K562 (cell line): ENCODE measurements around the gene MGST1. TPM values are rescaled to one million over a fixed set of nuclear protein-coding genes. Genes with fewer than 3 reads are reported as not detected.

Source experiments
- ATAC-seq: fragments of 200-7000 bp; cut with Tn5 transposase; 3 replicates; pipeline ENCODE4 v1.9.1; 2020; ENCODE audit warnings: moderate library complexity
- BruUV-seq: library from RNA; stranded (reverse); fragments of 400-500 nt; replicated peaks from 2 replicates; lab custom pipeline; 2021; lab: Mats Ljungman, UMichigan
- CTCF ChIA-PET: fragments of 300-600 bp; formaldehyde crosslinking; extraction: SDS; loops from one replicate; lab custom pipeline; 2021; ENCODE audit warnings: low intra/inter-chr PET ratio; lab: Yijun Ruan, JAX
- POLR2A ChIA-PET: fragments of 300-600, 350-650 bp; sonication (Branson Sonifier 250); formaldehyde crosslinking; extraction: SDS; loops from one replicate; lab custom pipeline; 2021; ENCODE audit warnings: antibody characterized with exemption, inconsistent platforms; lab: Yijun Ruan, JAX
- DNase-seq, 4 experiments: peaks; one replicate each; pipeline versions ENCODE4 v3.0.0 to v3.0.0-alpha.2; 2011 to 2018; ENCODE audit warnings: low spot score in 3 of 4, mixed read lengths in 3 of 4; ENCODE audit errors: extremely low read depth in 1 of 4
- FAIRE-seq: peaks from 2 replicates; lab custom pipeline; 2011; peaks lifted over from hg19 to GRCh38; lab: Jason Lieb, UNC
- H2AFZ ChIP-seq: 2 replicates; pipeline ENCODE4 v1.6.0; 2011; ENCODE audit warnings: low read depth, low read length, control low read depth, inconsistent platforms
- H3K27ac ChIP-seq: fragments of 200-600 bp; 3 replicates; pipeline ENCODE4 v1.8.0; 2011; ENCODE audit warnings: low read depth, mild to moderate bottlenecking, control low read depth, inconsistent platforms, low read length, moderate library complexity, mixed read lengths; ENCODE audit errors: extremely low read depth
- H3K27me3 ChIP-seq, 2 experiments: fragments of 300-600 bp in 1 of 2; 2 replicates in 1 of 2; 3 replicates in 1 of 2; pipeline versions ENCODE4 v1.6.0 to v1.8.0; 2011; ENCODE audit warnings: inconsistent platforms in 2 of 2, low read length in 2 of 2, mild to moderate bottlenecking in 1 of 2, mixed read lengths in 1 of 2, moderate library complexity in 1 of 2; ENCODE audit not compliant: control insufficient read depth in 2 of 2, insufficient read depth in 2 of 2
- H3K36me3 ChIP-seq: fragments of 300-600 bp; 3 replicates; pipeline ENCODE4 v1.8.0; 2011; ENCODE audit warnings: mild to moderate bottlenecking, low read length, inconsistent platforms; ENCODE audit not compliant: control insufficient read depth, insufficient read depth
- H3K4me1 ChIP-seq, 2 experiments: fragments of 200-600 bp in 1 of 2; replicated peaks in 1 of 2; 2 replicates in 1 of 2; 3 replicates in 1 of 2; pipeline versions ENCODE4 v1.5.1 to v1.8.0; 2011; ENCODE audit warnings: inconsistent platforms in 2 of 2, low read length in 2 of 2, mild to moderate bottlenecking in 1 of 2, mixed read lengths in 1 of 2, moderate library complexity in 1 of 2; ENCODE audit not compliant: control insufficient read depth in 2 of 2, insufficient read depth in 2 of 2
- H3K4me2 ChIP-seq: 2 replicates; pipeline ENCODE4 v1.6.1; 2011; ENCODE audit warnings: low read length, control low read depth, inconsistent platforms, mixed read lengths; ENCODE audit not compliant: insufficient read depth
- H3K4me3 ChIP-seq: fragments of 200-600 bp; sonication (generic), shearing (Covaris generic); 2 replicates; pipeline ENCODE4 v1.5.1; 2016; ENCODE audit warnings: control low read depth, inconsistent platforms
- H3K79me2 ChIP-seq: fragments of 200-600 bp; 3 replicates; pipeline ENCODE4 v1.8.0; 2011; ENCODE audit warnings: low read length, inconsistent platforms; ENCODE audit not compliant: control insufficient read depth, insufficient read depth
- H3K9ac ChIP-seq, 2 experiments: 2 replicates each; pipeline versions ENCODE4 v1.6.0 to v1.6.1; 2011; ENCODE audit warnings: low read depth in 2 of 2, low read length in 2 of 2, control low read depth in 1 of 2, inconsistent platforms in 1 of 2, mild to moderate bottlenecking in 1 of 2, mixed read lengths in 1 of 2; ENCODE audit not compliant: insufficient read depth in 1 of 2
- H3K9me1 ChIP-seq: one replicate; pipeline ENCODE4 v1.6.0; 2011; ENCODE audit warnings: inconsistent platforms, mild to moderate bottlenecking, low read length, moderate library complexity; ENCODE audit not compliant: control insufficient read depth, insufficient read depth
- H3K9me3 ChIP-seq: replicated peaks from 2 replicates; pipeline ENCODE4 v1.5.1; 2011; ENCODE audit warnings: low read depth, low read length, inconsistent platforms; ENCODE audit not compliant: control insufficient read depth, insufficient read depth
- H4K20me1 ChIP-seq: replicated peaks from 2 replicates; pipeline ENCODE4 v1.6.1; 2011; ENCODE audit warnings: low read length, inconsistent platforms, mixed read lengths; ENCODE audit not compliant: control insufficient read depth, insufficient read depth
- DPF2 ChIP-seq: fragments of 450-650 bp; IDR thresholded peaks from 2 replicates; pipeline ENCODE4 v1.6.1; 2016
- FIP1L1 ChIP-seq: fragments of 200-400 bp; formaldehyde crosslinking; IDR thresholded peaks from 2 replicates; pipeline ENCODE4 v1.6.1; 2018; ENCODE audit warnings: mild to moderate bottlenecking, low read depth, low read length; ENCODE audit not compliant: poor library complexity, severe bottlenecking
- GATAD2B ChIP-seq: fragments of 450-650 bp; IDR thresholded peaks from 2 replicates; pipeline ENCODE4 v1.6.1; 2017; ENCODE audit warnings: mild to moderate bottlenecking, borderline replicate concordance
- NELFE ChIP-seq: IDR thresholded peaks from 2 replicates; pipeline ENCODE4 v1.6.1; 2011; ENCODE audit warnings: mild to moderate bottlenecking; ENCODE audit not compliant: insufficient read depth, insufficient read length
- NEUROD1 ChIP-seq: fragments of 150-350 bp; IDR thresholded peaks from 2 replicates; pipeline ENCODE4 v1.6.1; 2014; ENCODE audit warnings: borderline replicate concordance, low read length, low read depth; ENCODE audit not compliant: partially characterized antibody
- NR2F6 ChIP-seq: fragments of 450-650 bp; formaldehyde crosslinking; IDR thresholded peaks from 2 replicates; pipeline ENCODE4 v1.4.0; 2020; ENCODE audit warnings: mild to moderate bottlenecking
- POLR2AphosphoS5 ChIP-seq: IDR thresholded peaks from 2 replicates; pipeline ENCODE4 v1.6.1; 2011; ENCODE audit warnings: mild to moderate bottlenecking, low read depth, low read length, moderate library complexity; ENCODE audit not compliant: control insufficient read depth, insufficient read depth
- RAD21 ChIP-seq, 2 experiments: fragments of 250-450 bp in 1 of 2; fragments of 450-650 bp in 1 of 2; sonication (Bioruptor Pico) in 1 of 2; formaldehyde crosslinking in 1 of 2; IDR thresholded peaks in 1 of 2; conservative IDR thresholded peaks in 1 of 2; 2 replicates each; pipeline versions ENCODE4 v1.4.0 to v1.8.0; 2020 to 2022; ENCODE audit warnings: mild to moderate bottlenecking in 2 of 2, moderate library complexity in 1 of 2
- SLC30A9 ChIP-seq: fragments of 250-450 bp; sonication (Bioruptor Pico); IDR thresholded peaks from 2 replicates; pipeline ENCODE4 v1.8.0; 2022; ENCODE audit warnings: mild to moderate bottlenecking, moderate library complexity
- SREBF1 ChIP-seq: fragments of 150-350 bp; IDR thresholded peaks from 2 replicates; pipeline ENCODE4 v1.6.1; 2014; ENCODE audit warnings: antibody characterized with exemption, low read depth, low read length, borderline replicate concordance
- WGBS: fragments of 100-300 bp; shearing (Covaris generic); methylation state at CpG from one replicate; pipeline ENCODE4 v1.1.6; 2016; ENCODE audit warnings: low coverage, mixed read lengths; ENCODE audit not compliant: insufficient coverage; ENCODE audit errors: missing lambda C conversion rate; 5-methylcytosine and 5-hydroxymethylcytosine counted together
- in situ Hi-C: fragments of 300-500 bp; cut with MboI; formaldehyde crosslinking; loops from 4 replicates; pipeline ENCODE4 v1.15.0; 2018; ENCODE audit warnings: inconsistent platforms, mixed read lengths
- intact Hi-C: fragments of 100-400 bp; cut with micrococcal nuclease; formaldehyde crosslinking; loops from 2 replicates; pipeline ENCODE4 v1.14.2; 2022
- polyA plus RNA-seq, 8 experiments: library from polyadenylated mRNA; depleted of rRNA in 4 of 8; stranded (reverse) in 5 of 8; unstranded in 3 of 8; fragments of >200 nt; fragmentation: Nextera tagmentation in 2 of 8; fragmentation: Illumina TruSeq in 1 of 8; extraction: Ambion mirVana in 2 of 8; extraction: Trizol in 1 of 8; gene quantifications; 2 replicates each; pipeline versions ENCODE4 v1.2.1 to v1.2.3, GENCODE V29; 2011 to 2014; ENCODE audit warnings: inconsistent platforms in 1 of 8, missing spikeins in 1 of 8
- total RNA-seq, 7 experiments: library from RNA; depleted of rRNA in 6 of 7; stranded (reverse); fragments of >200 nt in 6 of 7; fragmentation: Illumina TruSeq in 2 of 7; extraction: Trizol in 2 of 7; gene quantifications; 2 replicates each; pipeline versions ENCODE4 v1.2.1 to v1.2.3, GENCODE V29; 2011 to 2021; ENCODE audit warnings: low replicate concordance in 1 of 7
- TF ChIP-seq, protein P1 (sequence below): IDR thresholded peaks from 3 replicates; pipeline ENCODE4 v1.6.1; 2011; ENCODE audit warnings: borderline replicate concordance, mild to moderate bottlenecking, moderate library complexity; ENCODE audit not compliant: insufficient read length; ENCODE audit errors: extremely low read depth
- TF ChIP-seq, protein P2 (sequence below): fragments of 250-450 bp; sonication (Bioruptor Pico); IDR thresholded peaks from 2 replicates; pipeline ENCODE4 v1.4.0; 2020; ENCODE audit warnings: mild to moderate bottlenecking, moderate library complexity

Gene MGST1
- total and polyA plus RNA-seq, 9 of the 15 experiments (the other 6 are each of a cell fraction or from before 2014, with no cell fraction given), result 12.1 to 190 (median 73.3) TPM

DNA sequence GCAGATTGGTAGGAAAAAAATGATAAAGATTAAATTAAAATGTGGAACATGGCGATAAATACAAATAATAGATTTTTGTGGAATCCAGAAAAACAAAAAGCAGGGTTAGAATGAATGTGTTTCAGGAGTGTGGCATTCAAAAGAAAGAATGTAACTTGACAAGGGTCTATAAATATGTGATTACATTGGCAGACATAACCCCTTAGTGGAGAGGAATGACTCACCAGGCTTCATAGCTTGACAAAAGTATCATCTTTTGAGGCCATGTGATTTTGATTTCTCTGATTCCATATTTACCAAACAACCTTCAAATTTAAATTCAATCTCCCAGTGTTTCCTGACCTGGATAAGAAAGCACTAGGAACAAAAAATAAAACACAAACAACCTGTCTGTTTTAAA, 24.4 kb upstream of the MGST1 start:
- H3K9me3 ChIP-seq, result no peaks in the 10 kb centered on the region
- CTCF ChIA-PET, result no interaction called here
- ATAC-seq (no peak), FAIRE-seq (no peak), DNase-seq (no peak)
- H2AFZ ChIP-seq, result no peak overlapping the region
- H3K4me1 ChIP-seq, result no peaks in the 10 kb centered on the region
- H4K20me1 ChIP-seq, result no peaks in the 10 kb centered on the region
- H3K9ac ChIP-seq, result no peak overlapping the region
- H3K4me3 ChIP-seq, result no peak overlapping the region
- in situ Hi-C loops, result no loop called here
- intact Hi-C loops, result no loop called here
- H3K36me3 ChIP-seq, result no peaks in the 10 kb centered on the region
- H3K27me3 ChIP-seq, result no peaks in the 10 kb centered on the region
- H3K27ac ChIP-seq, result no peak overlapping the region
- no TSS peak for BruUV-seq
- TF ChIP-seq SLC30A9 (CRISPR knock-in tag) (no peak), SREBF1 (no peak)
- no peak overlapping the region for H3K4me2 ChIP-seq
- no peaks in the 10 kb centered on the region for H3K9me1 ChIP-seq
- no peaks in the 10 kb centered on the region for H3K79me2 ChIP-seq
- 0% methylated on average over 1 of the region's 1 CpG for WGBS
- POLR2A ChIA-PET, result no interaction called here

DNA sequence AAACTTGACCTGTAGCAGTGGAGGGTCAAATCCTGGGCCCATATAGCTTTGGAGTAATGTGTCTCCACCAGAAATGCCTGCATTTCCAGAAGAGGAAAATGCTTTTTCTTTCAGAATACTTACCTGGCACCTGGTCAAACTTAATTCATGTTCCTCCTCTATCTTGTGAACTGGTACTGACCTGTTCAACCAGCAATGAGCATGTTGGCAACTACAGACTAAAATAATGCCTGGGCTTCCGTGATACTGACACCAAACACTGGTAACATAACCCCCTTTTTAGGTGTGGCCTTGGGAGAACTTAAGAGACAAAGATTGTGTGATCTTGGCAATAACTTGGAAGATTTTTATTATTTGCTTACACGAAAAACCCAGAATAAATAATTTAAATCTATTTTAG, 23.8 kb upstream of the MGST1 start:
- POLR2A ChIA-PET, result no interaction called here
- H3K27me3 ChIP-seq, result no peaks in the 10 kb centered on the region
- no peak for FAIRE-seq
- DNase-seq, result no peak
- H3K4me3 ChIP-seq, result no peak overlapping the region
- ATAC-seq, result no peak
- H3K4me2 ChIP-seq, result no peak overlapping the region
- H3K27ac ChIP-seq, result no peak overlapping the region
- no peaks in the 10 kb centered on the region for H4K20me1 ChIP-seq
- intact Hi-C loops (no loop called here), in situ Hi-C loops (no loop called here)
- H3K9me1 ChIP-seq, result no peaks in the 10 kb centered on the region
- no TSS peak for BruUV-seq
- no peak overlapping the region for H2AFZ ChIP-seq
- WGBS, result 4% methylated on average over 2 of the region's 2 CpGs
- no peaks in the 10 kb centered on the region for H3K36me3 ChIP-seq
- CTCF ChIA-PET, result no interaction called here
- no peaks in the 10 kb centered on the region for H3K9me3 ChIP-seq
- no peaks in the 10 kb centered on the region for H3K79me2 ChIP-seq
- H3K4me1 ChIP-seq, result no peaks in the 10 kb centered on the region
- H3K9ac ChIP-seq, result no peak overlapping the region
- no peak for TF ChIP-seq NR2F6 (CRISPR knock-in tag)
- TF ChIP-seq RAD21 (CRISPR knock-in tag; conservative IDR thresholded peaks at IDR 0.05 in 1 of 2, IDR thresholded peaks at IDR 0.05 in 1 of 2), result no peak
- TF ChIP-seq POLR2AphosphoS5, result no peak
- no peak for TF ChIP-seq NELFE
- TF ChIP-seq GATAD2B, result no peak
- no peak for TF ChIP-seq DPF2
- TF ChIP-seq, protein P1, sequence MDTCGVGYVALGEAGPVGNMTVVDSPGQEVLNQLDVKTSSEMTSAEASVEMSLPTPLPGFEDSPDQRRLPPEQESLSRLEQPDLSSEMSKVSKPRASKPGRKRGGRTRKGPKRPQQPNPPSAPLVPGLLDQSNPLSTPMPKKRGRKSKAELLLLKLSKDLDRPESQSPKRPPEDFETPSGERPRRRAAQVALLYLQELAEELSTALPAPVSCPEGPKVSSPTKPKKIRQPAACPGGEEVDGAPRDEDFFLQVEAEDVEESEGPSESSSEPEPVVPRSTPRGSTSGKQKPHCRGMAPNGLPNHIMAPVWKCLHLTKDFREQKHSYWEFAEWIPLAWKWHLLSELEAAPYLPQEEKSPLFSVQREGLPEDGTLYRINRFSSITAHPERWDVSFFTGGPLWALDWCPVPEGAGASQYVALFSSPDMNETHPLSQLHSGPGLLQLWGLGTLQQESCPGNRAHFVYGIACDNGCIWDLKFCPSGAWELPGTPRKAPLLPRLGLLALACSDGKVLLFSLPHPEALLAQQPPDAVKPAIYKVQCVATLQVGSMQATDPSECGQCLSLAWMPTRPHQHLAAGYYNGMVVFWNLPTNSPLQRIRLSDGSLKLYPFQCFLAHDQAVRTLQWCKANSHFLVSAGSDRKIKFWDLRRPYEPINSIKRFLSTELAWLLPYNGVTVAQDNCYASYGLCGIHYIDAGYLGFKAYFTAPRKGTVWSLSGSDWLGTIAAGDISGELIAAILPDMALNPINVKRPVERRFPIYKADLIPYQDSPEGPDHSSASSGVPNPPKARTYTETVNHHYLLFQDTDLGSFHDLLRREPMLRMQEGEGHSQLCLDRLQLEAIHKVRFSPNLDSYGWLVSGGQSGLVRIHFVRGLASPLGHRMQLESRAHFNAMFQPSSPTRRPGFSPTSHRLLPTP, result no peak
- TF ChIP-seq FIP1L1, result no peak
- TF ChIP-seq NEUROD1, result no peak
- TF ChIP-seq, protein P2, sequence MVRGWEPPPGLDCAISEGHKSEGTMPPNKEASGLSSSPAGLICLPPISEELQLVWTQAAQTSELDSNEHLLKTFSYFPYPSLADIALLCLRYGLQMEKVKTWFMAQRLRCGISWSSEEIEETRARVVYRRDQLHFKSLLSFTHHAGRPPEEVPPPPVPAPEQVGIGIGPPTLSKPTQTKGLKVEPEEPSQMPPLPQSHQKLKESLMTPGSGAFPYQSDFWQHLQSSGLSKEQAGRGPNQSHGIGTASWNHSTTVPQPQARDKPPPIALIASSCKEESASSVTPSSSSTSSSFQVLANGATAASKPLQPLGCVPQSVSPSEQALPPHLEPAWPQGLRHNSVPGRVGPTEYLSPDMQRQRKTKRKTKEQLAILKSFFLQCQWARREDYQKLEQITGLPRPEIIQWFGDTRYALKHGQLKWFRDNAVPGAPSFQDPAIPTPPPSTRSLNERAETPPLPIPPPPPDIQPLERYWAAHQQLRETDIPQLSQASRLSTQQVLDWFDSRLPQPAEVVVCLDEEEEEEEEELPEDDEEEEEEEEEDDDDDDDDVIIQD (CRISPR knock-in tag), result no peak
